Measurements from ENCODE around the gene DOCK9.

- no peak for TF ChIP-seq CTCF (IDR thresholded peaks at IDR 0.05; ENCODE audit: low read length)
- TF ChIP-seq EZH2 (optimal IDR thresholded peaks at IDR 0.05; ENCODE audit: low read depth, low read length): no peak
- TF ChIP-seq EZH2phosphoT487 (IDR thresholded peaks at IDR 0.05; ENCODE audit: low read length): no peak
Measured at GRCh38 chr13:98773921-98774320, 203.9 kb downstream of the DOCK9 start.
